Neuronal stem cell (in vitro differentiated cells): Measurements from ENCODE around the gene WDR18.
"Not testable (repeated sequence)": the region's sequence is repeated elsewhere in the genome, so short reads cannot be mapped to it uniquely, and the experiment has no call there.

Source experiments
- DNase-seq: peaks from one replicate; pipeline ENCODE4 v3.0.0-alpha.2; 2013; ENCODE audit warnings: low spot score
- H2AFZ ChIP-seq: one replicate; pipeline ENCODE4 v1.6.1; 2013; ENCODE audit warnings: mild to moderate bottlenecking, low read length, inconsistent platforms
- H2AK5ac ChIP-seq: 2 replicates; pipeline ENCODE4 v1.6.1; 2013; ENCODE audit warnings: low read depth, mild to moderate bottlenecking, inconsistent platforms, low read length, moderate library complexity, mixed read lengths
- H2BK120ac ChIP-seq: 2 replicates; pipeline ENCODE4 v1.6.1; 2013; ENCODE audit warnings: low read depth, mild to moderate bottlenecking, inconsistent platforms, low read length, moderate library complexity, mixed read lengths
- H2BK12ac ChIP-seq: one replicate; pipeline ENCODE4 v1.6.1; 2013; ENCODE audit warnings: low read length, inconsistent platforms
- H2BK15ac ChIP-seq: 2 replicates; pipeline ENCODE4 v1.6.1; 2013; ENCODE audit warnings: mild to moderate bottlenecking, low read length, inconsistent platforms, mixed read lengths
- H2BK5ac ChIP-seq: one replicate; pipeline ENCODE4 v1.6.1; 2013; ENCODE audit warnings: inconsistent platforms, mild to moderate bottlenecking, low read length, moderate library complexity
- H3K14ac ChIP-seq: one replicate; pipeline ENCODE4 v1.6.1; 2013; ENCODE audit warnings: low read length, inconsistent platforms
- H3K18ac ChIP-seq: 2 replicates; pipeline ENCODE4 v1.6.1; 2013; ENCODE audit warnings: low read length, inconsistent platforms
- H3K23ac ChIP-seq: 2 replicates; pipeline ENCODE4 v1.6.1; 2013; ENCODE audit warnings: low read depth, mild to moderate bottlenecking, mixed read lengths, low read length, inconsistent platforms; ENCODE audit not compliant: poor library complexity
- H3K27ac ChIP-seq: replicated peaks from 3 replicates; pipeline ENCODE4 v1.5.1; 2013; ENCODE audit warnings: low read length, inconsistent platforms
- H3K27me3 ChIP-seq, 3 experiments: 2 replicates each; pipeline ENCODE4 v1.6.1; 2013; ENCODE audit warnings: low read length in 3 of 3, mild to moderate bottlenecking in 2 of 3, inconsistent platforms in 1 of 3, low read depth in 1 of 3, mixed read lengths in 1 of 3, moderate library complexity in 1 of 3; ENCODE audit not compliant: control insufficient read depth in 3 of 3, insufficient read depth in 3 of 3
- H3K36me3 ChIP-seq, 2 donors: replicated peaks in 1 of 2; 2 replicates each; pipeline ENCODE4 v1.6.1; 2013; ENCODE audit warnings: low read length in 2 of 2; ENCODE audit not compliant: control insufficient read depth in 2 of 2, insufficient read depth in 2 of 2
- H3K4ac ChIP-seq: 2 replicates; pipeline ENCODE4 v1.6.1; 2013; ENCODE audit warnings: inconsistent platforms, mild to moderate bottlenecking, low read length, moderate library complexity
- H3K4me1 ChIP-seq, 2 donors: 1 replicate in 1 of 2; 2 replicates in 1 of 2; pipeline ENCODE4 v1.6.1; 2013; ENCODE audit warnings: low read length in 2 of 2, low read depth in 1 of 2; ENCODE audit not compliant: control insufficient read depth in 2 of 2, insufficient read depth in 1 of 2
- H3K4me2 ChIP-seq: one replicate; pipeline ENCODE4 v1.6.1; 2013; ENCODE audit warnings: mild to moderate bottlenecking, low read length, inconsistent platforms; ENCODE audit not compliant: insufficient read depth, poor library complexity, severe bottlenecking
- H3K4me3 ChIP-seq, 2 donors: 2 replicates each; pipeline ENCODE4 v1.5.1; 2013; ENCODE audit warnings: low read length in 2 of 2, mild to moderate bottlenecking in 2 of 2, inconsistent platforms in 1 of 2, moderate library complexity in 1 of 2
- H3K79me1 ChIP-seq: one replicate; pipeline ENCODE4 v1.6.1; 2013; ENCODE audit warnings: low read depth, mild to moderate bottlenecking, inconsistent platforms, low read length, moderate library complexity
- H3K9ac ChIP-seq: one replicate; pipeline ENCODE4 v1.6.1; 2013; ENCODE audit warnings: mild to moderate bottlenecking, low read depth, low read length, inconsistent platforms; ENCODE audit not compliant: poor library complexity
- H3K9me3 ChIP-seq, 2 donors: replicated peaks in 1 of 2; 2 replicates each; pipeline versions ENCODE3 to v1.6.1; 2013; ENCODE audit warnings: low read length in 2 of 2, mild to moderate bottlenecking in 2 of 2, inconsistent platforms in 1 of 2, low read depth in 1 of 2, mixed read lengths in 1 of 2, moderate library complexity in 1 of 2; ENCODE audit not compliant: control insufficient read depth in 2 of 2, insufficient read depth in 1 of 2
- H4K8ac ChIP-seq: one replicate; pipeline ENCODE4 v1.6.1; 2013; ENCODE audit warnings: low read depth, mild to moderate bottlenecking, inconsistent platforms, low read length, moderate library complexity
- H4K91ac ChIP-seq: one replicate; pipeline ENCODE4 v1.6.1; 2013; ENCODE audit warnings: low read length, low read depth, mild to moderate bottlenecking, inconsistent platforms; ENCODE audit not compliant: poor library complexity
- WGBS, 2 donors: extraction: QIAGEN DNeasy Blood & Tissue Kit; methylation state at CpG; one replicate each; pipeline ENCODE4 v1.1.7; 2013; ENCODE audit warnings: missing lambda C conversion rate in 2 of 2, mixed read lengths in 1 of 2; ENCODE audit not compliant: insufficient read length in 2 of 2, insufficient replicate concordance in 1 of 2; ENCODE audit errors: extremely low coverage in 2 of 2; 5-methylcytosine and 5-hydroxymethylcytosine counted together

WDR18 gene

GRCh38 chr19:1025080-1025479 is 40.9 kb downstream of the WDR18 start:
- H2BK5ac ChIP-seq, H3K9ac ChIP-seq, H3K9me3 ChIP-seq, H2AK5ac ChIP-seq, H3K23ac ChIP-seq, H4K8ac ChIP-seq, H4K91ac ChIP-seq, H3K27ac ChIP-seq, DNase-seq, H3K27me3 ChIP-seq, H2BK15ac ChIP-seq, H2BK12ac ChIP-seq, H2AFZ ChIP-seq, H3K4ac ChIP-seq, H3K36me3 ChIP-seq, H3K14ac ChIP-seq, H2BK120ac ChIP-seq, H3K4me2 ChIP-seq, H3K18ac ChIP-seq, H3K4me3 ChIP-seq: not testable (repeated sequence)
- Histone ChIP-seq H3K79me1 (peaks cover 12% of the 10 kb centered on the region), H3K4me1 (peaks cover 5 to 15% of the 10 kb centered on the region in 2 donors)
- WGBS, 2 donors: no CpG with 5 or more reads among the region's 6 CpGs

GRCh38 chr19:1025960-1026782 is 42.0 kb downstream of the WDR18 start, which contains the start of gene CNN2:
Gene CNN2 (plus strand): TSS chr19:1026608. CDS start chr19:1026662, 54 bp downstream.
- no peaks in the 10 kb centered on the region for H3K9me3 ChIP-seq
- H2AFZ ChIP-seq: peak within 1 kb of the TSS; percentile 95
- H3K4me3 ChIP-seq: peak within 1 kb of the TSS; percentile 97 to 99
- no peak within 1 kb of the TSS for H4K91ac ChIP-seq
- WGBS, 2 donors: no CpG with 5 or more reads among the region's 63 CpGs
- peak within 1 kb of the TSS; percentile 97 for H3K18ac ChIP-seq
- H2BK12ac ChIP-seq: peak within 1 kb of the TSS; percentile 97
- H3K4me2 ChIP-seq: peak within 1 kb of the TSS; percentile 81
- DNase-seq: peak; percentile 83
- H3K79me1 ChIP-seq: peaks cover 10% of the 10 kb centered on the region
- H3K4me1 ChIP-seq: peaks cover 5 to 11% of the 10 kb centered on the region in 2 donors
- peak within 1 kb of the TSS; percentile 88 for H3K9ac ChIP-seq
- peak within 1 kb of the TSS; percentile 93 for H3K27ac ChIP-seq
- peak within 1 kb of the TSS; percentile 63 for H3K14ac ChIP-seq
- H3K27me3 ChIP-seq: no peaks in the 10 kb centered on the region
- H3K36me3 ChIP-seq: peaks cover 7 to 14% of the 10 kb centered on the region in 2 donors
- H4K8ac ChIP-seq: peak within 1 kb of the TSS; percentile 43
- H2BK120ac ChIP-seq: peak within 1 kb of the TSS; percentile 99
- peak within 1 kb of the TSS; percentile 75 for H3K23ac ChIP-seq
- H3K4ac ChIP-seq: no peak within 1 kb of the TSS
- peak within 1 kb of the TSS; percentile 85 for H2BK15ac ChIP-seq
- H2AK5ac ChIP-seq: peak within 1 kb of the TSS; percentile 96
- H2BK5ac ChIP-seq: peak within 1 kb of the TSS; percentile 4

- Histone ChIP-seq H3K4me1 (peaks cover 5 to 11% of the 10 kb centered on the region in 2 donors), H3K36me3 (peaks cover 7 to 19% of the 10 kb centered on the region in 2 donors), H2BK15ac (peak overlapping the region; percentile 85), H3K23ac (peak overlapping the region; percentile 75), H4K91ac (no peak overlapping the region), H3K9me3 (no peaks in the 10 kb centered on the region), H2BK12ac (peak overlapping the region; percentile 97), H2AK5ac (peak overlapping the region; percentile 96), H2AFZ (peak overlapping the region; percentile 95), H4K8ac (peak overlapping the region; percentile 43), H3K14ac (peak overlapping the region; percentile 63), H2BK120ac (peak overlapping the region; percentile 99), H3K4me2 (peak overlapping the region; percentile 81), H3K4me3 (peak overlapping the region; percentile 97 to 99), H3K9ac (peak overlapping the region; percentile 88), H2BK5ac (peak overlapping the region; percentile 4), H3K4ac (no peak overlapping the region), H3K27me3 (no peaks in the 10 kb centered on the region), H3K18ac (peak overlapping the region; percentile 97), H3K27ac (peak overlapping the region; percentile 93), H3K79me1 (peaks cover 10% of the 10 kb centered on the region)
- WGBS, 2 donors: no CpG with 5 or more reads among the region's 36 CpGs
- DNase-seq: peak; percentile 57
Observed at GRCh38 chr19:1026783-1027649, 42.9 kb downstream of the WDR18 start.
